ENCODE data around the gene CHD9NB. TPM values are rescaled to one million over a fixed set of nuclear protein-coding genes. Genes with fewer than 3 reads are reported as not detected.
"Not testable (repeated sequence)": the region's sequence is repeated elsewhere in the genome, so short reads cannot be mapped to it uniquely, and the experiment has no call there.

Gene CHD9NB
- total RNA-seq, 2 experiments from 2014 or later, result 0.28 to 0.33 TPM

- Mint-ChIP-seq H3K36me3 (ENCODE audit: low read depth) (no peaks in the 10 kb centered on the region), H3K4me1 (peaks cover 11% of the 10 kb centered on the region), H3K27ac (no peak overlapping the region), H3K9me3 (no peaks in the 10 kb centered on the region), H3K4me3 (no peak overlapping the region), H3K27me3 (peaks cover under 1% of the 10 kb centered on the region)
- POLR2A ChIA-PET, result no interaction called here
- CTCF ChIA-PET, result no interaction called here
- DNase-seq, result no peak
These were observed 4.4 kb downstream of the CHD9NB start for GRCh38 chr16:53048139-53048915.

- H3K9me3 Mint-ChIP-seq; CTCF ChIA-PET; H3K27ac Mint-ChIP-seq; H3K4me3 Mint-ChIP-seq; DNase-seq; H3K27me3 Mint-ChIP-seq; H3K36me3 Mint-ChIP-seq (ENCODE audit: low read depth); POLR2A ChIA-PET; H3K4me1 Mint-ChIP-seq: not testable (repeated sequence)
These were observed 5.2 kb downstream of the CHD9NB start for GRCh38 chr16:53047515-53047914.

DNA sequence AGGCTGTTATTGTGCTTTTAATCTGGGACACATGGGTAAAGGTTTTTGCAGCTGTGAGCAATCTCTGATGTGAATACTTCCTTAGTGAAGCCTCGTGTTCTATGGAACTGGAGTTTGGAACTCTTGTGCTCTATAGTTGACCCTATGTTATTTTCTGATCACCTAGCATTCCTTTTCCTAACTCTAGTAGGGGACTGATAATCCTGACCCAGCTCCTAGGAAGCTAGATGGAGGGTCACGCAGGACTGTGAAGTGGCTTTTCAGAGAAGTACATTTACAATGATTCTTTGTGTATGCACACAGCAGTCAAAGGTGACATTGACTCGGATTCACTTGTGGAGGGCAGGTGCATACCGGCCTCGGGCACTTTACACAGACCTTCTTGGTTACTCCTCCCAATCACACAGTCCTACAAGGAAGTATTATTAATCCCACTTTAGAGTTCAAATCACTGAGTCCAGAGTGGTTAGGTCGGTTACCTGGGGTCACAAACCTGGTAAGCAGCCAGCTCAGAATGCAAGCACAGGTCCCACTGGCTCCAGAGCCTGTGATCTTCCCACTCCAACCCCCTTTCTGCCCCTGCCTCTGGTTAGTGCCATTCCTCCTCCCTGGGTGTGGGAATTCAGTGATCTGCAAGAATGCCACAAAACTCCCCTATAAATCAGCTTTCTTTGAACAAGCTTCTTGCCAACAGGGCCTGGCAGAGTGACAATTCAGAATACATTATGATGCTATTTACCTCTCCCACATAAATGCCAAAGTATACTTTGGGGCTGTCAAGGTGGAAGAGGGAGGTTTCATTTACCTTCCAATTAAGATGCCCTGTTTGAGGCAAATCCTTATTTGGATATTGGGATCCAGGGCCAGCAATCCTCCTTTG lies 7.1 kb downstream of the CHD9NB start:
- Mint-ChIP-seq H3K4me1 (no peaks in the 10 kb centered on the region), H3K27ac (no peak overlapping the region), H3K9me3 (no peaks in the 10 kb centered on the region), H3K27me3 (peaks cover 5% of the 10 kb centered on the region), H3K4me3 (no peak overlapping the region), H3K36me3 (ENCODE audit: low read depth) (no peaks in the 10 kb centered on the region)
- ChIA-PET POLR2A (no interaction called here), CTCF (no interaction called here)
- no peak for DNase-seq

GRCh38 chr16:53043986-53044601 lies 8.6 kb downstream of the CHD9NB start:
- Mint-ChIP-seq H3K27ac (no peak overlapping the region), H3K4me1 (no peaks in the 10 kb centered on the region), H3K36me3 (ENCODE audit: low read depth) (no peaks in the 10 kb centered on the region), H3K27me3 (peaks cover 7% of the 10 kb centered on the region), H3K9me3 (no peaks in the 10 kb centered on the region), H3K4me3 (no peak overlapping the region)
- DNase-seq, result no peak
- POLR2A ChIA-PET, result no interaction called here
- CTCF ChIA-PET, result no interaction called here

DNA sequence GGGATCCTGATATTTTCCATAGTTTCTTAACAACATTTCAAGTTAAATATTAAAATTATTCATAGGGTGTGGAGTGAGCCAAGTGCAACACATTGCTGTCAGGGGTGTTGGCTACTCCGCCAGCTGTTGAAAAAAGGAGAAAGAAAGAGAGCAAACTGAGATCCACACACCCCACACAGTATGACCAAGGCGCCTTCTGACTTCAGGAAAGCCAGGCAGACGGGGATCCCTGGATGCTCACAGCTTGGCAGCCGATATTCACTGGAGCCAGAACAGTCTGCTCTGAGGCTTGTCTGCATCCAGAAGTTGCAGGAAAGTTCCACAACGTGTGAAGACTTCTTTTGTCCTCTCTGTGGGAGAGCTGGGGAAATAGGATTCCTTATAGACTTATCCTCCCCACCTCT lies 9.3 kb downstream of the CHD9NB start:
- Mint-ChIP-seq H3K4me3 (no peak overlapping the region), H3K9me3 (no peaks in the 10 kb centered on the region), H3K36me3 (ENCODE audit: low read depth) (no peaks in the 10 kb centered on the region), H3K27ac (no peak overlapping the region), H3K4me1 (no peaks in the 10 kb centered on the region), H3K27me3 (peaks cover 7% of the 10 kb centered on the region)
- ChIA-PET CTCF (no interaction called here), POLR2A (no interaction called here)
- DNase-seq, result no peak

DNA sequence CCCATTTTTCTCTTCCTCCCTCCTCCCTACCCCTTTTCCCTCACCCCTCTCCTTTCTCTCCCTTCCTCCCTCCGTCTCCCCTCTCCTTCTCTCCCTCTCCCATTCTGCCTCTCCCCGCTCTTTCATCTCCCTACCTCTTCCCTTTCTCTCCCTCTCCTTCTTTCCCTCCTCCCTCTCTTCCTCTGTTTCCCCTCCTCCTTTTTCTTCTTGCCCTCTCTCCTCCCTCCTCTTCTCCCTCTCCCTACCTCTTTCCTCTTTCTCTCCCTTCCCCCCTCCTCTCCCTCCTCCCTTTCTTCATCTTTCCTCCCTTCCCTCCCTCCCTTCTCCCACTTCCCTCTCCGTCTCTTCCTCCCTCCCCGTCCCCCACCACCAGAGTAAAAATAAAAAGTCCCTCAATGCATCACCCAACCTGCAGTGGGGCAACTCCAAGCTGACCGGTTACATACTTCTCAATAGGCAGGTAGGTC lies 10.4 kb downstream of the CHD9NB start:
- ChIA-PET CTCF (no interaction called here), POLR2A (no interaction called here)
- Mint-ChIP-seq H3K36me3 (ENCODE audit: low read depth) (no peaks in the 10 kb centered on the region), H3K9me3 (no peaks in the 10 kb centered on the region), H3K4me3 (no peak overlapping the region), H3K4me1 (no peaks in the 10 kb centered on the region), H3K27me3 (peaks cover 7% of the 10 kb centered on the region), H3K27ac (no peak overlapping the region)
- DNase-seq, result no peak

DNA sequence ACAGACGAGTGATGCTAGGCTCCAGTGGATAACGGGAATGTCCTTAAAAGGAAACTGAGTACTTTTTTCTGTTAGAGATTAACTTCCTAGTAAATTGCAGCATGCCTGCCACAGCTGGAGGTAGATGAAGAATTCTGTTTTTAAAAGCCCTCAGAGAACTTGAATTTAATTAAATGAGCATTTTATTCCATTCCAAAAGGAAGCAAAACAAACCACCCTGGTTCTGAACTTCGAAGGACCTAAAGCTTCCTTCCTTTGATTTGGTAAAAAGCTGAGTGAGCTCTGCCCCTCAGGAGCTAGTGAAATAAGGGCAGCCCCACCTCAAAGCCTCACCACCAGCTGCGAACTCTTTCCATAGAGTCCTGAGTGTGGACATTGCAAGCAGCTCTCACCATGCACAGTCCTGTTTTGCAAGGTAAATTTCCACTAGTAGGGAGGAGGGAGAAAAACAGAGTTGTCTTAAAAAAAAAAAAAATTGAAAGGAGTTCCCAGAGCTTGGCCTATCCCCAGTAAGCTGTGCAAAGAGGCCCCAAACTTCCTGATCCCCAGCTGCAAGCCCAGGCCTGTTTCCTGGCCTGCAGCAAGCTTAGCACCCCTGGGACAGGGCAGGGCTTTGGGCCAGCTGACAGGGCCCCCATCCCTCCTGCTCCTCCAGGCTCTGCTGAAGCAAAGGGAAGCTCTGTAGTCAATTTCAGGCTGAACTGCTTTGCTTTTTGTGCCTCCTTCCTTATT lies 11.2 kb downstream of the CHD9NB start:
- no peak for DNase-seq
- ChIA-PET CTCF (no interaction called here), POLR2A (no interaction called here)
- Mint-ChIP-seq H3K36me3 (ENCODE audit: low read depth) (no peaks in the 10 kb centered on the region), H3K27ac (no peak overlapping the region), H3K4me3 (no peak overlapping the region), H3K4me1 (no peaks in the 10 kb centered on the region), H3K27me3 (peaks cover 7% of the 10 kb centered on the region), H3K9me3 (no peaks in the 10 kb centered on the region)

DNA sequence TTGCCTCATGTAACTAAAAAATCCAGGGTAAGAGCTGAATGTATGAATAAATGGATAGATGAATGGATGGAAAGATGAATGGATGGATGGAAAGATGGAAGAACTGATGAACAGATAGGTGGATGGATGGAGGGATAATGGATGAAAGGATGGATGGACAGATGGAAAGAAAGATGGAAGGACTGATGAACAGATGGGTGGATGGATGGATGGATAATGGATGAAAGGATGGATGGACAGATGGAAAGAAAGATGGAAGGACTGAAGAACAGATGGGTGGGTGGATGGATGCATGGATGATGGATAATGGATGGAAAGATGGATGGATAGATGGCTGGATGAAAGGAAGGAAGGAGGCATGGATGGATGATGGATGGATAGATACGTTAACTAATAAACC lies 11.9 kb downstream of the CHD9NB start:
- DNase-seq, result no peak
- Mint-ChIP-seq H3K27ac (no peak overlapping the region), H3K27me3 (peaks cover 7% of the 10 kb centered on the region), H3K36me3 (ENCODE audit: low read depth) (no peaks in the 10 kb centered on the region), H3K9me3 (no peaks in the 10 kb centered on the region), H3K4me1 (no peaks in the 10 kb centered on the region), H3K4me3 (no peak overlapping the region)
- ChIA-PET POLR2A (no interaction called here), CTCF (no interaction called here)

GRCh38 chr16:53036711-53037110 lies 16.0 kb downstream of the CHD9NB start:
- H3K36me3 Mint-ChIP-seq (ENCODE audit: low read depth); POLR2A ChIA-PET; DNase-seq: not testable (repeated sequence)

GRCh38 chr16:53036066-53036465 lies 16.6 kb downstream of the CHD9NB start:
- Mint-ChIP-seq H3K27ac (no peak overlapping the region), H3K4me1 (no peaks in the 10 kb centered on the region), H3K36me3 (ENCODE audit: low read depth) (no peaks in the 10 kb centered on the region), H3K4me3 (no peak overlapping the region), H3K27me3 (peaks cover 12% of the 10 kb centered on the region), H3K9me3 (no peaks in the 10 kb centered on the region)
- ChIA-PET POLR2A (no interaction called here), CTCF (interaction anchor here (1.3 kb wide), 1 partner anchor 19 kb away, joined by 3 read pairs; the partner anchor contains the start of gene CHD9)
- DNase-seq, result no peak

More at GRCh38 chr16:53036711-53037110, 16.0 kb downstream of the CHD9NB start:
- not testable (repeated sequence) for H3K27ac Mint-ChIP-seq, H3K9me3 Mint-ChIP-seq, H3K4me1 Mint-ChIP-seq, H3K27me3 Mint-ChIP-seq, H3K4me3 Mint-ChIP-seq
- CTCF ChIA-PET, result interaction anchor here (1.3 kb wide), 1 partner anchor 18 kb away, joined by 3 read pairs; the partner anchor contains the start of gene CHD9

- ChIA-PET CTCF (interaction anchor here (1.3 kb wide), 1 partner anchor 20 kb away, joined by 3 read pairs; the partner anchor contains the start of gene CHD9), POLR2A (no interaction called here)
- Mint-ChIP-seq H3K4me3 (no peak overlapping the region), H3K4me1 (no peaks in the 10 kb centered on the region), H3K36me3 (ENCODE audit: low read depth) (no peaks in the 10 kb centered on the region), H3K9me3 (no peaks in the 10 kb centered on the region), H3K27ac (no peak overlapping the region), H3K27me3 (peaks cover 12% of the 10 kb centered on the region)
- DNase-seq, result no peak
These were observed 17.3 kb downstream of the CHD9NB start for GRCh38 chr16:53035176-53035942.

DNA sequence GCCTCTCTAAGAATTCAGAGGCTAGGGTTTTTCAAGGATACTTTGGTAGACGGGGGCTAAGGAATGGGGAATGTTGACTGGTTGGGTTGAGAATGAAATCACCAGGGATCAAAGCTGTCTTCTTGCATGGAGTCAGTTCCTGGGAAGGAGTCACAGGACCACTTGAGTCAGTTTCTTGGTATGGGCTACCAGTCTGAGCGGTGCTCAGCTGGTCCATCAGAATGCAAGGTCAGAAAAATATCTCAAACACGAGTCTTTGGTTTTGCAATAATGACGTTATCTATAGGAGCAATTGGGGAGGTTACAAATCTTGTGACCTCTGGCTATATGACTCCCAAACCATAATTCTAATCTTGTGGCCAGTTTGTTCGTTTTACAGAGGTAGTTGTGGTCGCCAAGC lies 18.4 kb downstream of the CHD9NB start:
- H3K27me3 Mint-ChIP-seq, result peaks cover 11% of the 10 kb centered on the region
- ChIA-PET POLR2A (no interaction called here), CTCF (no interaction called here)
- no peak for DNase-seq
- no peak overlapping the region for H3K27ac Mint-ChIP-seq
- peaks cover 3% of the 10 kb centered on the region for H3K4me1 Mint-ChIP-seq
- no peaks in the 10 kb centered on the region for H3K9me3 Mint-ChIP-seq
- no peak overlapping the region for H3K4me3 Mint-ChIP-seq
- no peaks in the 10 kb centered on the region for H3K36me3 Mint-ChIP-seq (ENCODE audit: low read depth)
